Measurements from ENCODE around the gene KLHL18.
"Not testable (repeated sequence)": the region's sequence is repeated elsewhere in the genome, so short reads cannot be mapped to it uniquely, and the experiment has no call there.

The KLHL18 gene

DNA sequence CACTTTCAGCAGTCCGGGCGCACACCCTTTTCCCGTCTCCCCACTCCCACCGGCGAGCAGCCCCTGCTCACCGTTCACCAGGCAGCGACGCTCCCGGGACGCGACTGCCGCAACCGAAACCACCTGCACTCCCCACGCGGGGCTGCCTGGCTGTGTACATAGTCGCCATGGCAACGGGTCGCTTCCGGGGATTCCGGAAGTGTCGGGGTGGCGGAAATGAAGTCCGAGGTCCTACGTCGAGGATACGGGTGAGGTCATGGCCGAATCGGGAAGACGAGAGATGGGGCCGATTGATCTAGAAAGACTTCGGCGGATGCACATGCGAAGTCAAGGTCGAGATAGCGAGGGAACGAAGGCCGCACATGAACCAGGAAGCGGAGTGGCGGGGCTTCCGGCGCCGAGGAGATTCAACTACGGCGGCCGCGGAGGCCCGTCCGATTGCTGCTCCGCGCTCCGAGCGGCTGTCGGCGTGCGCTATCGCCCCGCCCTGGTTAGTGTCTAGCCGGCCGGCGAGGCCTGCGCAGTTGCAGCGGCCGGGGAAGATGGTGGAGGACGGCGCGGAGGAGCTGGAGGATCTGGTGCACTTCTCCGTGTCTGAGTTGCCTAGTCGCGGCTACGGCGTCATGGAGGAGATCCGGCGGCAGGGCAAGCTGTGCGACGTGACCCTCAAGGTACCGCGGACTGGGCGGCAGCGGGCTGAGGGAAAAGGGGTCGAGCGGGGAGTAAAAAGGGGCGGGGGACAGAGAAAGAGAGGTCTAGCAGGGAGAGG, at the start of gene KLHL18, which contains the start of gene KIF9:
TSS of gene KLHL18 (plus strand) at position 521 of the 769 bp plus-strand sequence. CDS start at position 543, 22 bp downstream.
TSS of gene KIF9 (minus strand) at position 376 of the 769 bp plus-strand sequence. CDS start 5,425 bp downstream, outside the sequence.
- peak; percentile 97 for DNase-seq

DNA sequence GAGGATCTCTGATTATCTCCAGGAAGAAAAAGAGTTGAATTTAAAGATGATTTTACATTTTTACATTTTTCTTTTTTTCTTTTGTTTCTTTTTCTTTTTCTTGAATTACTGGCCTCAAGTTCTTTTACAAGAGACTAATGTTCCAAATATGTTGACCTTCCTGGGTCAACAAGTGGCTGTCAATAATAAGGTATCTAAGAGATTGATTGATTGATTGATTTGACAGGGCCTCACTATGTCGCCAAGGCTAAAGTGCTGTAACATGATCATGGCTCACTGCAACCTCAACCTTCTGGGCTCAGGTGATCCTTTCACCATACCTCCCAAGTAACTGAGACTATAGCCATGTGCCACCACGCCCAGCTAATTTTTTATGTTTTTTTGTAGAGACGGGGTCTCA, 44.7 kb upstream of the KLHL18 start:
- DNase-seq, result no peak

DNA sequence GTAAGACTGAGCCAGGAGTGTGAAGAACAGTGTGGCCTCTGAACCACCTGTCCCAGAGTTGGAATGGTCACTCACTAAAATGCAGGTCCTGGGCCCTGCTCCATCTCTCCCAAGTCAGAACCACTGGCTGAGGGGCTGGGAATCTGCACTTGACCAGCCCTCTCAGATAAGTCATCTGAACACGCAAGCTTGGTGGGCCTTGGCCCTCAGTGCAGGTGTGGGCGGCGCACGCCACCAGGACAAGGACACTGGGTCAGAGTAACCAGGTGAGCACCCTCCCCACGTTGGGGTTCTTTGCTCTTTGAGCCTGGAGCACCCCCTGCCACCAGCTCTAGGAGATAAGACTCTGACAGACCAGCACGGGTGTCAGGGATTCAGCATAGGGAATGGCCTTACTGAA, 42.8 kb upstream of the KLHL18 start:
- DNase-seq, result no peak

DNA sequence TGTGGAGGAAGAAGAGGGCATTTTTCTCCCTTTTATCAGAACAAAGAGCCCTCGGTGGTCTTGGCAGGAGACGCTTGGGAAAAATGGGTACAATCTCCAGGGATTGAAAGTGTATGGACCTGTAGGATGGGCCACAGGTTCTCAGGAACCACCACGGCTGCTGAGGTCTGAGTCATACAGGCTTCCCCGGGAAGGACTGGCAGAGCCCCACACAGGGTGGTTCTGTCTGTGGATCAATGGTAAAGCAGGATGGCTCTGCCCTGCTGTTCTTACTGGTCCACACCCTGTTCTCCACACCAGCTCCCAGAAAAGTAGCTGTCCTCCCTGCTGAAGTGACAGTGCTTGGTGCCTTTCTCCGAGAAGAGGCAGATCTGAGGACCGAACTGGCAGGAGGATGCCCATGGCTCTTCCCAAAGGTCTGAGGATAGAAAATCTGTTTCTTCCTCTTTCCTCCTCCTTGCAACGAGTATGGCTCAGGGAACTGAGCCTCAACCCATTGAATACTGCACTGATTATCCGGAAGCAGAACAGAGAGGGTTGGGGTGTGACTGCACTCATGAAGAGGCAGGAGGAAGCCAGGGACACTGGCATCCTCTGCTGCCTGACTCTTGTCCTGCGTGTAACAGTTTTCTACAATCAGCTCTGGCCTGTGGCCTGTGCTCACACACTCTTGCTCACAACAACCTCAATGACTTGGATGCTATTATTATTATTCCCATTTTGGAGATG, 39.2 kb upstream of the KLHL18 start:
- no peak for DNase-seq

DNA sequence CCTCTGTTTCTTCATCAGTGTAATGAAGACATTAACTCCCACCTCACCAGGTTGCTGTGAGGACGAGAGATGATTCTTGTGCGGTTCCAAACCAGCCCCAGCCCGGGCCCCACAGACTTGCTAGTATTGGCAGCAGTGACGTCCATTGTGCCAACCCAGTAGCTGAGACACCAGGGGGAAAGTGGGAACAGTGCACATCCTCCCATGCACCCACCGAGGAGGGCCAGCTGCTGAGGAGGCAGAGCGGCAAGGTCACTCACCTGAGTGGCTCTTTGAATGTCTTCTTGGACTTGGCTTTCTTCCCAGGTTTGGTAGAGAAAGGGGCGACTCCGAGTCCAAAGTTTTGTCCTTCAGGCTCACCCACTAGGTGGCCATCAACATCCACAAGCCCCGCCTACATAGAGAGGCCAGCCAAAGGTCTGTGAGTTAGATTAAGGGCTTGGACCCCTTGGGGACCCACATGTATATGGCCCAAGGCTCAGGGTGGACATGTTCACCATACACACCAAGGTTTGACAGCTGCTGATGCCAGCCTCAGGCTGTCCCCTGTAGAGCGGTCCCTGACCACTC, 38.1 kb upstream of the KLHL18 start:
- DNase-seq, result no peak

DNA sequence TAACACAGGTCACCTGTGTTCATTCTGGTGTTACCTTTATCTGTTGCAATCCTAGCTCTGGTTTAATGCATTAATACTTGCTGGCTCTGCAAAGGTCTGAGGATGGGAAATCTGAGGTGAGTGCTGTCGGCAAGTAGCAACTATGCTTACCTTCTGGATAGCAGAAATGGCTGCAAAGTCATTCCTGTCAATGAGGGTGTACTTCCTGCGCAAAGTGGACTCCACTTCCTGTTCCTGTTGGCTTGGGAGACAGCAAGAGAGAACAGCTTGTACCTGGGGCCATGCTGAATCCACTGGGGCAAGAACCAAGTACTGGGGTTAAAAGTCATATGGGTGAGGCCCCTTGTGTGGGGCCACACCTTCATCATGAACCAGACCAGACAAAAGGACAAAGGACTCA, 37.5 kb upstream of the KLHL18 start:
- DNase-seq, result no peak

DNA sequence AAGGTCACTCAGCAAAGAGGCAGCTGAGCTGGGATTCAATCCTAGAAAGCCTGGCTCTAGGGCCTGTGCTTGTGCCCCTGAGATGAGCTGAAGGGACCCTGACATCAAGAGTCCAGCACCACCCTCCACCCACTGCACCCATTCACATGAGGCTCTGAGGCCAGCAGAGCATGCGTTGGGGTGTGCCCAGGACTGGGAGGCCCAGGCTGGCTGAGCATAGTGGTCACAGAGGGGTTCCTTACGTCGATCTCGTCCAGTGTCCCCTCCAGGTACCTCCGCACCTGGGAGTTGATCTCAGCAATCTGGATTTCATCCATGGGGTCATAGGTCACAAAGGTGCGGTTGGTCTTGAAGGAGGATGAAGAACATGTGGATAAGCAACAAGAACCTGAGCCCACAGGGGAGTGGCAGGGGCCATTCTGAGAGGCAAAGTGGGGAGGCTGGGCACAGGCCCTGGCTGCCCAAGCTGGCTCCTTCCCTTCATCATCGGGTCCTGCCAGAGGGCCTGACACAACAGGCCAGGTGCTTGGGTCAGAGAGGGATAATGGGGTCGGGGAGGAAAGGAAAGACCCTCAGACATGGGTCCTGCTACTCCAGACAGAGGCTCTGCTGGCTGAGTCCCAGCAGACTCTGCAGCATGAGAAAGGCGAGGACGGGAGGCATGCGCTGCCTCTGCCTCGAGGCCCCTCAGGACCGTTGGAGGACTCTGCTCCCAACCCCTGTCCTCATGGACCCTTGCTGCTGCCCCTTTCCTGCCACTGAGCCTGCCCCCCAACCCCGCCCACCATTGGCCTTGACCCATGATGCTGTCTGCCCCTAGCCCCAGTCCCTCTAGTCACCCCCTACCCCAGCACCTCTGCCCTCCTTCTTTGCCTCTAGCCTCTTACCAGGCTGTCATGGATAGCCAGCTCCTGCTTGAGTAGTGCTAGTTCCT, 35.3 kb upstream of the KLHL18 start:
- DNase-seq, result no peak

DNA sequence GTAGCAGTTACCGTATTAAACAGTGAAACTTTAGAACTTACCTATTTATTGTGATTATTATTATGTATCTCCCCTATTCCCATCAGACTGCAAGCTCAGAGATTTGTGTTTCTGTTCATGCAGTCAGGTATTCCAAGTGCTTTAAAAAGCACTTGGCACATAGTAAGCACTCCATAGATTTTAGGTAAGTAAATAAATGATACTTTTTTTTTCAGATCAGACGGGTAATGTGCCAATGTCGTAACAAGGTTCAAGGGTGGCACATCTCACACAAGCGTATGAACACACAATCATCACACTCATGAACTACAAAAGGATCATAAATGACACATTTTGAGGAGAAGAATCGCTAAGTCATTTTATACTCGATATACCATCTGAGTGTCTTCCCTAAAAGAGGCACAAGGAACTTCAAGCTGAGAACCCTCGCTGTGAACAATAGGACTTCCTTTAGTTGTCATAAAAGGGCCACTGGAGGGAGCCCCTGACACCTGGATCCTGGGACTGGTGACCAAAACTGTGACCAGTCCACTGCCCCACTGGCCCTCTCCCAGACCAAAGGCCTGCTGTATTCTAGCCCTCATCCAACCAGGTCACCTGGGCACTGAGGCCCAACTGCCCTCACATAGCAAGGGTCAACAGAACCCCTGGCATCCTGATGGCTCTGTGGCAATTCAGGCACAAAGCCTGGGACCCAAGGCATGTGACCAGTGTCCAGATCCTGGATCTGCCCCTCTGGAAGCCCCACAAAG, 32.3 kb upstream of the KLHL18 start:
- DNase-seq, result peak; percentile 15

DNA sequence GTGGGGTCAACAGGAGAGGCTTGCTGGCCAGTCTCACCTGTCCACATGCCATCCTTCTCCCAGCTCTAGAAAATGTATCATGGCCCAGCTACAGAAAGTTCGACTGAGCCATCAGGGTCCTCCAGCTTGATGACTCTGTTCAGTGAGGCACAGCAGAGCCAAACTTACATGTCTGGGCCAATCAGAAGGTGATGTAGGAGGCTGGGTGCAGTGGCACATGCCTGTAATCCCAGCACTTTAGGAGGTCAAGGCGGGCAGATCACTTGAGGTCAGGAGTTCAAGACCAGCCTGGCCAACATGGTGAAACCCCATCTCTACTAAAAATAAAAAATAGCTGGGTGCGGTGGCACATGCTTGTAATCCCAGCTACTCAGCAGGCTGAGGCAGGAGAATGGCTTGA, 31.7 kb upstream of the KLHL18 start:
- DNase-seq, result not testable (repeated sequence)

DNA sequence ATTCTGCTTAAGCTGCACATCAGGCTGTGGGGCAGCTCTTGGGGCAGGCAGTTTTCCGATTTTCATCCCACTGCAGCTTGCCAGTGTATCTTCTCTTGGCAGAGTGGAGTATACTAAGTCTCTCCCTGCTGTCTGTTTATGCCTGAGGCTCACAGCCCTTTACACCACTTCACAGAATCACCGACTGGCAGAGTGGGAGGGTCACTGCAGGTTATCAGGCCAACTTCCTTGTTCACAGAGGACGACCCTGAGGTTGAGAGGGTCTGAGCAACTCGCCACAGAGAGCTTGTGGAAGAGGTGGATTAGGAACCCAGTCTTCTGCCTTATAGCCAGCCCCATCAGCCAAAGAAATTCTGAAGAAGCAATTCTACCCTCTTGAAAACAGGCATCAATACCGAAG, 31.1 kb upstream of the KLHL18 start:
- no peak for DNase-seq

DNA sequence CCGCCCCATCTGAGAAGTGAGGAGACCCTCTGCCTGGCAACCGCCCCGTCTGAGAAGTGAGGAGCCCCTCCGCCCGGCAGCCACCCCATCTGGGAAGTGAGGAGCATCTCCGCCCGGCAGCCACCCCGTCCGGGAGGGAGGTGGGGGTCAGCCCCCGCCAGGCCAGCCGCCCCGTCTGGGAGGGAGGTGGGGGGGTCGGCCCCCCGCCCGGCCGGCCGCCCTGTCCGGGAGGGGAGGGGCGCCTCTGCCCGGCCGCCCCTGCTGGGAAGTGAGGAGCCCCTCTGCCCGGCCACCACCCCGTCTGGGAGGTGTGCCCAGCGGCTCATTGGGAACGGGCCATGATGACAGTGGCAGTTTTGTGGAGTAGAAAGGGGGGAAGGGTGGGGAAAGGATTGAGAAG, 26.4 kb upstream of the KLHL18 start:
- not testable (repeated sequence) for DNase-seq

DNA sequence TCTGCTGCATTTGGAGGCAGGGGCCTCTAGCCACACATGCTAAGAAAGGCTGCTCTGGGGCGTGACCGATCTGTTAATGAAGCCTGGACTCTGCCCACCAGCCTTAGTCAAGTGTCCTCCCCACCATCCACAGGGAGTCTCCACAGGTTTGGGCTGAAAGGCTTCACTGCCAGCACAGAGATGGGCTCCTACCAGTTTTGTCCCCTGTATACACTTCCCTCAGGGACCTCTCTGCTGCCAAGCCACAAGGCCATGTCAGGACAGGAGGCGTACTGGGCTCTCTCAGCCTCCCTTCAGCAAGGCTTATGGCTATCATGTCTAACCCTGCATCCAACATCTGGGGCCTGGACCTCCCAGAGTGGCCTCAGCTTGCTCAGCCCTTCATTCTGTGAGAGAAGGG, 23.6 kb upstream of the KLHL18 start:
- DNase-seq, result no peak

DNA sequence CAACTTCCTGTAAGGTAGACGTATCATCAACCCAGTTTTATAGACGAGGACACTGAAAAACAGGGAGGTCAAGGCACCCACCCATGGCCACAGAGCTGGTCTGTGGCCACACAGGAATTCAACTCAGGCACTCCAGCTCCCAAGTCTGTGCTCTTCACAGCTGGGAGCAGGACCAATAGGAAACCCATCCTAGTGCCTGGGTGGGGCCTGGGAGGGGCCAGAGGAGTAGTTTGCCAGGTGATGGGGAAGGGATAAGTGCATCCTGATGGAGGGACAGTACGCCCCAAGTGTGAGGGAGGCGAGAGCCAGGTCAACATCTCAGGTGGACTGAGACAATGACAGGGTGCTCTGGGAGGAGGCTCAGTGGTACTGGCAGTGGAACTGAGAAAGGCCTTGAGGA, 22.1 kb upstream of the KLHL18 start:
- DNase-seq, result no peak

DNA sequence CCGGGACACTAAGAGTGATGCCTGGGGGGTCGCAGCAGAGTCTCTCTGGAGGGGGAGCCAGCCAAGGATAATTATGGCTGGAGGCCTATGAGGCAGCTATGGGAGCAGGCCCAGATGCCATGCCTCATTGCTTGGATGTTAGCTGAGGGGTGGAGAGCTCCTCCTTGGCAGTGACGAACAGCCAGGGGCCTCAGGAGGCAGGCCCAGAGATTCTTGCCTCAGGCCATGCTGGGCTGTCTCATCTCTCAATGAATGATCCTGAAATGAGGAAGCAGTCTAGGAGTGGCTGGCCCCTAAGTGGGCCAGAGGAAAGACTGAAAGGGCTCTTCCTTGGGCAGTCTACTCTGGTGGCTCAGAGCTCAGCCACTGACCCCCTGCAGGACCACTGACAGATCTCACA, 21.4 kb upstream of the KLHL18 start:
- no peak for DNase-seq

DNA sequence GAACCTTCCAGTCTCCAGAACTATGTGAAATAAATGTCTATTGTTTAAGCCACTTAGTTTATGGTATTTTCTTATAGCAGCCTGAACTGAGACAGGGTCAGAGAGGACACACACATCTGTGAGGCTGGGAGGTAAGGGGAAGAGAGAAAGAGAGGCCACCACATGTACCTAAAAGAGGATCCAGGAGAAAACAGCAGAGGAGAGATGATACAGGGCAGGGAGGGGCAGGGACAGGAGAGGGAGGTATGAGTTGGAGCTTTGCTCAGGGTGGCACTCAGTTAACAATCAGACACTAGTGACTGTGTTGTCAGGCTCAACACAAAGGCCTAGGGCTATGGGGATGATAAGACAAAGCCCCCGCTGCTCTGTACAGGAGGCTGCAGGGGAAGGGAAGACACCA, 17.7 kb upstream of the KLHL18 start:
- no peak for DNase-seq

DNA sequence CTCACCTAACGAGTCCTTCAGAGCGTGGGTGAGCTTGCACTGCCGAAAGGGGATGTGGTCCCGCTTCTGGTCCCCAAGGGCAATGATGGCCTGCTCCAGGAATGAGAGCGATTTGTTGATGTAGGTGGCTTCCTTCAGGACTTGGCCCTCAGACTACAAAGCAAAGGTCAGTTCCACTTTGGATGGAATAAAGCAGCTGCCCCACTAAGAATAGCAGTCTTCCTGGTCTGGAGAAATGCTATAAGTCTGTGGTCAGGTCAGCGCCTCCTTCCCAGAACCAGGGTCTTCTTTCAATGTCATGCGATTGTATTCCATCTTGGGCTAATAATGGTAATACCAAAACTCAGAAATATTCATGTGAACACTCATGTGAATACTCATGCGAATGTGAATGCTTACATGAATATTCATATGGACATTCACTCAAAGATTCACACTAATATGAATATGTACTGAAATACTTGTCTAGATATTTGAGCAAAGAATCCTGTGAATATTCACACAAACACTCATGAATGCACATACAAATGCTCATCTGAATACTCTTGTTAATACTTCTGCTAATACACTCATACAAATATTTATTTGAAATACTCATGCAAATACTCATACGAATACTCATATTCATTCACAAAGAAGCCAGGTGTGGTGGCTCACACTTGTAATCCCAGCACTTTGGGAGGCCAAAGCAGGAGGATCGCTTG, 16.9 kb upstream of the KLHL18 start:
- no peak for DNase-seq

DNA sequence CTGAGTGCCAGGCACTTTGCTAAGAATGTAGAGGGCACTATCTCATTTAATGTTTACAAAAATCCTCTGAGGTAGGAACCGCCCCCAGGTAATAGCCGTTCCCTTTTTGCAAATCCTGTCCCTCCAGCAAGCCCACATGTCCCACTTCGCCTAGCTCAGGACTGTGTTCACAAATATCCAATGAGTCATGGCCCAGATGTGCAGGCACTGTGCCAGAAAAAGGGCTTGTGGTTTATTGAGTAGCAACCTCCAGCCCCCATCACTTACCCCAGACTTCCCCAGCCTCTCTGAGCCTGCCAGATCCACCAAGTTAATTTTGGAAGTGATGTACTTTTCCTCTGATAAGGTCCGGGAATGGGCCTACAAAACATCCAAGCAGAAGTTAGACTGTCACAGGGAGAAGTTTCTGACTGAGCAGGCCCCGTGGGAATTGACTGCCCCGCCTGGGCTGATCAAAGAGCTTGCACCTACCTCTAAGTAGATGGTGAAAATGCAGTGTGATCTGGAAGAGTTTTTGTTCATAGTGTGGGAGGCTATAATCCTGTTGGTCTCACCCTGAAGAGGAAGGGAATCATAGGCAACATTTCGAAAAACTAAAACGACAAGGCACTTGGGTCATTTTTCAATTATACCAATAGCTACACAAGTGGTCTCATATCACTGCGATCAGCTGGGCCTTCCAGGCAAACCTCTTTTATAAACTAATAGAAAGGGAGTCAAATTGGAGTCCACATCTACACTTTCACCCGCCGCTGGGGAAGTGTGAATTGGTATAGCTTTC, 15.8 kb upstream of the KLHL18 start:
- DNase-seq, result peak; percentile 21

DNA sequence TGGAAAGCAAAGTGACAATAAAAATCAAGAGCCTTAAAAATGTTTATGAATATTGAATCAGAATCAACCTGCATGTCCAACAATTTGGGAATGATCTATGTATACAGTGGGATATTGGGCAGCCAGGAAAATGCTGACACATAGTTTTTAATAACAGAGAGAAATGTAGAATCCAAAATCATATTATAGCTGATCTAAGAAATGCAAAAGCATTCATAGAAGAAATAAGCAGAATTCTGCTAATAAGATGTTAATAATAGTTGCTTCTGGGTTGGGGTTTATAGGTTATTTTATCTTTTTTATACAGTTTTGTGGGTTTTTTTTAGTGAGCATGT, 15.3 kb upstream of the KLHL18 start:
- no peak for DNase-seq

DNA sequence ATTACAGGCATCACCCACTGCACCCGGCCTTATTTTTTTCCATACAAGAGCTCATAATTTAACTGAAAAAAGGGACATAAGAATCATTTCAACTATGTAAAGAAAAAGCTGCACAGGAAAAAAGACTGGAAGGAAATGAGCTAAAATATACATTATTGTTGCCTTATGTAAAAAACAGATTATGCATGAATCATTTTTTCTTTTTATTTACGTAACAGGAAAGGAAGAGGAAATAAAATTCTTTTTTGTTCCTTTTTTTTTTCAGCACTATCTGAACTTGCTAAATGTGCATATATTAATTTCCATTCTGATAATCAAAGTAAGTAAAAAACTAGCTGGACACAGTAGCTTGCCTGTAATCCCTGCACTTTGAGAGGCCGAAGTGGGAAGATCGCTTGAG, 12.2 kb upstream of the KLHL18 start:
- no peak for DNase-seq

DNA sequence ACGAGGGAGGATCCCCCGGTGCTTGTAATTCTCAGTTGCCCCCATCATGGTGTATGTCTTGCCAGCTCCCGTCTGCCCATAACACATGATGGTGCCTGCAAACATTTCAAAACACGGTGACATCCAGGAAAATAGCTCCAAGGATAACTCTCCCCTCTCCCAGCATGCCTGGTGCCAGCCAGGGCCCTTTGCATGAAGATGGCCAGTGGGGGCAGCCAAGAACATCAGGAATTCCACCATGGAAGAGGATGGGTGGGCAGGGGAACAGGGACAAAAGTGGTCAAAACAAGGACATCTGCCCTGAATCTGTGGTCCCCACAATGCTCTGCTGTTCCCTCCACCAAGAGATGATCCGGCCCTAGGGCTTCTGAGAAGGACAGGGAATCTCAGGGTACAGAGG, 9.2 kb upstream of the KLHL18 start:
- DNase-seq, result no peak

DNA sequence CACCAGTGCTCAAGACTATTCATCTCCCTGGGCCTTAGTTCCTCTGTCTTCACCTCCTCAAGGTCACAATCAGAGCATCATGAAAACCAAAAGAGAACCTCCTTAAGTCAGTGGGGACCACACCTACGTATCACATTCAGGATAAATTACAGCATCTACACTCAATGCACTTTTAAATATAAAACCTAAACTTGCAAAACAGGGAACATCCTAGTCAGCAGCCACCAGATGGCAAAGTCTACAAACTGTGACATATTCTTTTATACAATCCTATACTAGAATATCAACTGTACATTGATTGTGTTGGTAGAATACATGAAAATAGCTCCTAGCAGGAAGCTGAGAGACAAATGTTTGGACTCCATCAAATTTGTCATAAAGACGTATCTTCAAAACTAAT, 8.1 kb upstream of the KLHL18 start:
- DNase-seq, result no peak
